Keratinocyte (primary cell): Measurements from ENCODE around the gene BCS1L.

Experiments
- EZH2 ChIP-seq: IDR thresholded peaks from one replicate; pipeline ENCODE4 v1.6.1; 2012; ENCODE audit warnings: inconsistent platforms, mild to moderate bottlenecking, low read length, moderate library complexity
- TF ChIP-seq, protein P1 (sequence below), 3 experiments: IDR thresholded peaks in 1 of 3; conservative IDR thresholded peaks in 1 of 3; optimal IDR thresholded peaks in 1 of 3; 2 replicates in 2 of 3; 3 replicates in 1 of 3; pipeline versions ENCODE3 to v1.5.1; 2011; ENCODE audit warnings: low read length in 3 of 3, mild to moderate bottlenecking in 3 of 3, moderate library complexity in 2 of 3, control low read depth in 1 of 3, inconsistent platforms in 1 of 3; ENCODE audit not compliant: insufficient read depth in 2 of 3; ENCODE audit errors: extremely low read depth in 1 of 3

DNA sequence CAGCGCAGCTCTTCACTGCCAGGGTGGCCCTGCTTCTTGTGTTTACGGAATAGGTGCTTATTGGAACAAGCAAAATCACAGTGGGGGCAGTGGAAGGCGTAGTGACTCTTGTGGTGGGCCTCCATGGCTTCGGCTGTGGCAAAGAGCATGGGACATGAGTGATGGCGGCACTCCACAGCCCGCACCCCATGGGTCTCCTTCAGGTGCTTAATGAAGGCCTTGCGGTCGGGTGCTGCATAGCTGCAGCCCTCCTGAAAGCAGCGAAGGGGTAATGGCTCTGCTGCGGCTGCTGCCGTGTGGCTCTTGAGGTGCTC lies 10.7 kb upstream of the BCS1L start:
- TF ChIP-seq, protein P1, sequence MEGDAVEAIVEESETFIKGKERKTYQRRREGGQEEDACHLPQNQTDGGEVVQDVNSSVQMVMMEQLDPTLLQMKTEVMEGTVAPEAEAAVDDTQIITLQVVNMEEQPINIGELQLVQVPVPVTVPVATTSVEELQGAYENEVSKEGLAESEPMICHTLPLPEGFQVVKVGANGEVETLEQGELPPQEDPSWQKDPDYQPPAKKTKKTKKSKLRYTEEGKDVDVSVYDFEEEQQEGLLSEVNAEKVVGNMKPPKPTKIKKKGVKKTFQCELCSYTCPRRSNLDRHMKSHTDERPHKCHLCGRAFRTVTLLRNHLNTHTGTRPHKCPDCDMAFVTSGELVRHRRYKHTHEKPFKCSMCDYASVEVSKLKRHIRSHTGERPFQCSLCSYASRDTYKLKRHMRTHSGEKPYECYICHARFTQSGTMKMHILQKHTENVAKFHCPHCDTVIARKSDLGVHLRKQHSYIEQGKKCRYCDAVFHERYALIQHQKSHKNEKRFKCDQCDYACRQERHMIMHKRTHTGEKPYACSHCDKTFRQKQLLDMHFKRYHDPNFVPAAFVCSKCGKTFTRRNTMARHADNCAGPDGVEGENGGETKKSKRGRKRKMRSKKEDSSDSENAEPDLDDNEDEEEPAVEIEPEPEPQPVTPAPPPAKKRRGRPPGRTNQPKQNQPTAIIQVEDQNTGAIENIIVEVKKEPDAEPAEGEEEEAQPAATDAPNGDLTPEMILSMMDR (optimal IDR thresholded peaks at IDR 0.05 in 1 of 3, IDR thresholded peaks at IDR 0.05 in 1 of 3, conservative IDR thresholded peaks at IDR 0.05 in 1 of 3; ENCODE audit: extremely low read depth in 1 of 3, insufficient read depth in 2 of 3, low read length in 3 of 3) = no peak
- no peak for TF ChIP-seq EZH2
